Measurements from ENCODE around the gene DECR2. TPM values are rescaled to one million over a fixed set of nuclear protein-coding genes. Genes with fewer than 3 reads are reported as not detected.
A peak's percentile ranks its signal among the peaks of the same experiment; 100 is the strongest.

The DECR2 gene
- total and polyA plus RNA-seq, 10 of the 15 experiments (the other 5 are each of a cell fraction or from before 2014, with no cell fraction given) = 0.53 to 20.3 (median 6.0) TPM

DNA sequence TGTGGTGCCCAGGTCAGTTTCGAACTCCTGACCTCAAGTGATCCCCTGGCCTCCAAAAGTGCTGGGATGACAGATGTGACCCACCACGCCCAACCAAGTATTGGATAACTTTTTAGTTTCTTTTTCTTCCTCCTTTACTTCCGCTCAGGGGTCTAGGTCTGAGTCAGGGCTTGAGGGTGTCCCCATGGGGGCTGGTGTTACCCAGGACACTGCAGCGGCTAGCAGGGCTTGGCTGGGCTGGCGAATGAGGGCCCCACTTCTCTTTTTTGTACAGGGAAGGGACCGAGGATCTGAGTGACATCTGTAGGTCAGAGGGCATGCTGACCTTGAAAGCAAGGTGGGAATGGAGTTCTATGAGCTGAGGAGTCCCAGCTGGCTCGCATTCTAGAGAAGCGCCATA, 48.7 kb downstream of the DECR2 start:
- H3K9ac ChIP-seq (ENCODE audit: control insufficient read depth, insufficient read depth, low read length) = no peak overlapping the region
- H2AFZ ChIP-seq (ENCODE audit: control insufficient read depth, low read depth, low read length) = no peak overlapping the region
- FAIRE-seq = peak; percentile 80
- H3K27ac ChIP-seq (ENCODE audit: control insufficient read depth, insufficient read depth) = peak overlapping the region; percentile 13; the same call in 1 of the 2 replicates
- DNase-seq (ENCODE audit: low read depth, low spot score) = peak; percentile 17
- WGBS (ENCODE audit: insufficient coverage, insufficient replicate concordance, low lambda C conversion rate, missing lambda C conversion rate) = 24% methylated on average over 8 of the region's 8 CpGs
- H3K9me3 ChIP-seq (replicated peaks; ENCODE audit: control insufficient read depth, insufficient read depth, low read length) = no peaks in the 10 kb centered on the region
- ChIA-PET CTCF (interaction anchor here (1.1 kb wide), 1 partner anchor 22 kb away, joined by 3 read pairs; no protein-coding TSS in a partner anchor), RAD21 (ENCODE audit: unreplicated experiment) (interaction anchor here (0.6 kb wide), 1 partner anchor 55 kb away, joined by 3 read pairs; no protein-coding TSS in a partner anchor), POLR2A (interaction anchor here (1.2 kb wide), 1 partner anchor 14 kb away, joined by 3 read pairs; no protein-coding TSS in a partner anchor), SMC1A (ENCODE audit: uncharacterized antibody, unreplicated experiment) (no interaction called here)
- TF ChIP-seq JUNB (IDR thresholded peaks at IDR 0.05) (peak; percentile 55; the same call in 1 of the 2 replicates), RAD51 (IDR thresholded peaks at IDR 0.05) (no peak), CBX5 (IDR thresholded peaks at IDR 0.05; ENCODE audit: low read depth) (no peak), EED (IDR thresholded peaks at IDR 0.05; ENCODE audit: low read depth) (peak; percentile 23; the same call in 1 of the 2 replicates), RUNX3 (IDR thresholded peaks at IDR 0.05; ENCODE audit: low read length) (peak; percentile 31; the same call in 1 of the 2 replicates), BACH1 (IDR thresholded peaks at IDR 0.05; ENCODE audit: borderline replicate concordance) (no peak), RELA (IDR thresholded peaks at IDR 0.05; ENCODE audit: borderline replicate concordance, partially characterized antibody) (no peak), NFYA (IDR thresholded peaks at IDR 0.05; ENCODE audit: borderline replicate concordance, low read depth, low read length) (no peak), NFYB (IDR thresholded peaks at IDR 0.05; ENCODE audit: insufficient read depth, low read depth, low read length) (no peak), ETV6 (conservative IDR thresholded peaks at IDR 0.05 in 1 of 2, IDR thresholded peaks at IDR 0.05 in 1 of 2; ENCODE audit: borderline replicate concordance in 1 of 2, low read depth in 1 of 2) (peak in 1 of 2 experiments; percentile 64; a peak in 2 of 4 replicates), CREM (IDR thresholded peaks at IDR 0.05; ENCODE audit: low read depth) (peak; percentile 23; the same call in 1 of the 2 replicates), ASH2L (IDR thresholded peaks at IDR 0.05; ENCODE audit: borderline replicate concordance, low read depth) (no peak), NR2F1 (conservative IDR thresholded peaks at IDR 0.05) (0 out of 2 replicates have a peak, but pooled peaks have one; percentile 17), CREB1 (IDR thresholded peaks at IDR 0.05; ENCODE audit: low read depth) (no peak), ZSCAN29 (IDR thresholded peaks at IDR 0.05) (no peak), PBX3 (IDR thresholded peaks at IDR 0.05; ENCODE audit: insufficient replicate concordance, low read depth, low read length) (peak; percentile 34), SPI1 (IDR thresholded peaks at IDR 0.05; ENCODE audit: borderline replicate concordance, insufficient read depth, low read depth, low read length) (peak; percentile 77; the same call in 1 of the 2 replicates), ZNF217 (IDR thresholded peaks at IDR 0.05) (no peak), BCLAF1 (IDR thresholded peaks at IDR 0.05) (no peak), HCFC1 (IDR thresholded peaks at IDR 0.05; ENCODE audit: low read length) (no peak)
- TF ChIP-seq, protein P1, sequence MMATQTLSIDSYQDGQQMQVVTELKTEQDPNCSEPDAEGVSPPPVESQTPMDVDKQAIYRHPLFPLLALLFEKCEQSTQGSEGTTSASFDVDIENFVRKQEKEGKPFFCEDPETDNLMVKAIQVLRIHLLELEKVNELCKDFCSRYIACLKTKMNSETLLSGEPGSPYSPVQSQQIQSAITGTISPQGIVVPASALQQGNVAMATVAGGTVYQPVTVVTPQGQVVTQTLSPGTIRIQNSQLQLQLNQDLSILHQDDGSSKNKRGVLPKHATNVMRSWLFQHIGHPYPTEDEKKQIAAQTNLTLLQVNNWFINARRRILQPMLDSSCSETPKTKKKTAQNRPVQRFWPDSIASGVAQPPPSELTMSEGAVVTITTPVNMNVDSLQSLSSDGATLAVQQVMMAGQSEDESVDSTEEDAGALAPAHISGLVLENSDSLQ (IDR thresholded peaks at IDR 0.05) = peak; percentile 35; the same call in 1 of the 2 replicates
- in situ Hi-C loops (cut with MboI) (no loop called here), intact Hi-C loops (cut with micrococcal nuclease; ENCODE audit: unreplicated experiment) (loop anchor here (1.0 kb wide), 1 partner anchor 23 kb away; no protein-coding TSS in a partner anchor)
- H3K79me2 ChIP-seq (ENCODE audit: control insufficient read depth, insufficient read depth, low read length) = no peaks in the 10 kb centered on the region
- no peaks in the 10 kb centered on the region for H3K27me3 ChIP-seq (replicated peaks in 1 of 2; ENCODE audit: control insufficient read depth in 2 of 2, insufficient read depth in 2 of 2, low read length in 1 of 2)
- no peak overlapping the region for H3K4me3 ChIP-seq
- no peaks in the 10 kb centered on the region for H3K36me3 ChIP-seq (ENCODE audit: control insufficient read depth in 2 of 2, insufficient read depth in 2 of 2, low read length in 1 of 2)
- no peaks in the 10 kb centered on the region for H4K20me1 ChIP-seq (ENCODE audit: control insufficient read depth, insufficient read depth)
- H3K4me2 ChIP-seq (ENCODE audit: control insufficient read depth, insufficient read depth) = 0 out of 2 replicates have a peak overlapping the region, but pooled peaks have one; percentile 21
- ATAC-seq = peak; percentile 56
- peaks cover 10% of the 10 kb centered on the region for H3K4me1 ChIP-seq (ENCODE audit: control insufficient read depth, insufficient read depth, low read length)
- BruUV-seq (replicated peaks) = no TSS peak

All from GM12878 (cell line).